Activated T-helper 17 cell treated with anti-CD3 and anti-CD28 coated beads, Interleukin-2, amount 50 U/mL, for 72 hours (primary cell): ENCODE results near the gene CACNA1B. TPM values are rescaled to one million over a fixed set of nuclear protein-coding genes. Genes with fewer than 3 reads are reported as not detected.
"Not testable (repeated sequence)": the region's sequence is repeated elsewhere in the genome, so short reads cannot be mapped to it uniquely, and the experiment has no call there.

Source experiments
- ATAC-seq: fragments of 150-1000 bp; cut with Tn5 transposase; replicated peaks from 2 replicates; pipeline ENCODE4 v1.10.0; 2021; ENCODE audit warnings: mild to moderate bottlenecking, moderate library complexity
- H3K27ac Mint-ChIP-seq: one replicate; pipeline ENCODE4 v1.8.0; 2022; ENCODE audit warnings: mixed read lengths
- H3K27me3 Mint-ChIP-seq: one replicate; pipeline ENCODE4 v1.8.0; 2022; ENCODE audit warnings: mixed read lengths
- H3K36me3 Mint-ChIP-seq: one replicate; pipeline ENCODE4 v1.8.0; 2022; ENCODE audit warnings: low read depth, mild to moderate bottlenecking, mixed read lengths
- H3K4me1 Mint-ChIP-seq: one replicate; pipeline ENCODE4 v1.8.0; 2022; ENCODE audit warnings: mixed read lengths
- H3K4me3 Mint-ChIP-seq: one replicate; pipeline ENCODE4 v1.8.0; 2022; ENCODE audit warnings: mild to moderate bottlenecking, mixed read lengths
- H3K9me3 Mint-ChIP-seq: one replicate; pipeline ENCODE4 v1.8.0; 2022; ENCODE audit warnings: mixed read lengths
- total RNA-seq, 2 donors: library from RNA; stranded (reverse); gene quantifications; one replicate each; pipeline ENCODE4 v1.2.3, GENCODE V29; 2022

Gene CACNA1B
- total RNA-seq, 2 donors from 2014 or later: 0.16 TPM; not detected in 1

DNA sequence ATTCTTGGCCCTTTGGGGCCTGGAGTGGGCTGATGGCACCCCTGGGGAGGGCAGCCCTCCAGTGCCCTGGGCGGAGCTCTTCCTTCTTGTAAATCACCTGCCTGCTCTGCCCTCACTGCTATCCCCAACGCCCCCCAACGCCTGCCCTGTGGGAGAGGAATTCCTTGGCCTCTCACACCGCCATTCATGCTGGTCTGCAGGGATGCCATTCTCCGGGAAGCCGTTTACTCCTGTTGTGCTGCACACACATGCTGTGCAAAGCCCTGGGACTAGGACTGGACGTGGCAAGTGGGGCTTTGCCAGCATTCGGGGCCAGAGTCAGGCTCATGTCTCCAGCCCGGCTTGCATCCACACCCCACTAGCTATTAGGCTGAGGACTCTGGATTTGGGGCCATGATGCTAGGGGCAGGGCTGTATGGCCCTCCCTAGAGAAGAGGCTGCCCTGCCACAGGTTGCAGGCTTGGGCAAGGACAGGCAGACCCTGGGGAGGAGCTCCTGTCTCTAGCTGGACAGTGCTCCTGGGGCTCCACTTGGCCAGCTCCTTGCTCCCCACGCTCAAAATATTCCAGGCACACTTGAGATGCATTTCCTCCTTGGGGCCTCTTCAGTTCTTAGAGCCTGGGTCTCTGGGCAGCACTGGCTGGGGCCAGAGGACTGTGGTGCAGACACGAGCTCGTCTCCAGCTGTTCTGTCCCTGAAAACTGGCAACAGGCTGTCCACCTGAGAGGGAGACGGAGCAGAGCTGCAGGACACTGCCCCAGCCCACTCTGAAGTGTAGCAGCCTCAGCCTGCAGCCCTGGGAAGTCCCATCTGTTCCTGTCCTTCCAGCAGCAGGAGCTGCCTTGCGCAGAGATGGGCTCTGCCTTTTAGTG, 226.9 kb downstream of the CACNA1B start:
- Mint-ChIP-seq H3K27ac (no peak overlapping the region), H3K27me3 (peaks cover 4% of the 10 kb centered on the region), H3K9me3 (no peaks in the 10 kb centered on the region), H3K36me3 (no peaks in the 10 kb centered on the region), H3K4me3 (no peak overlapping the region), H3K4me1 (no peaks in the 10 kb centered on the region)
- ATAC-seq: no peak

GRCh38 chr9:138105123-138105415, 227.5 kb downstream of the CACNA1B start:
- Mint-ChIP-seq H3K4me3 (no peak overlapping the region), H3K27ac (no peak overlapping the region), H3K4me1 (no peaks in the 10 kb centered on the region), H3K27me3 (peaks cover 4% of the 10 kb centered on the region), H3K9me3 (no peaks in the 10 kb centered on the region), H3K36me3 (no peaks in the 10 kb centered on the region)
- no peak for ATAC-seq

DNA sequence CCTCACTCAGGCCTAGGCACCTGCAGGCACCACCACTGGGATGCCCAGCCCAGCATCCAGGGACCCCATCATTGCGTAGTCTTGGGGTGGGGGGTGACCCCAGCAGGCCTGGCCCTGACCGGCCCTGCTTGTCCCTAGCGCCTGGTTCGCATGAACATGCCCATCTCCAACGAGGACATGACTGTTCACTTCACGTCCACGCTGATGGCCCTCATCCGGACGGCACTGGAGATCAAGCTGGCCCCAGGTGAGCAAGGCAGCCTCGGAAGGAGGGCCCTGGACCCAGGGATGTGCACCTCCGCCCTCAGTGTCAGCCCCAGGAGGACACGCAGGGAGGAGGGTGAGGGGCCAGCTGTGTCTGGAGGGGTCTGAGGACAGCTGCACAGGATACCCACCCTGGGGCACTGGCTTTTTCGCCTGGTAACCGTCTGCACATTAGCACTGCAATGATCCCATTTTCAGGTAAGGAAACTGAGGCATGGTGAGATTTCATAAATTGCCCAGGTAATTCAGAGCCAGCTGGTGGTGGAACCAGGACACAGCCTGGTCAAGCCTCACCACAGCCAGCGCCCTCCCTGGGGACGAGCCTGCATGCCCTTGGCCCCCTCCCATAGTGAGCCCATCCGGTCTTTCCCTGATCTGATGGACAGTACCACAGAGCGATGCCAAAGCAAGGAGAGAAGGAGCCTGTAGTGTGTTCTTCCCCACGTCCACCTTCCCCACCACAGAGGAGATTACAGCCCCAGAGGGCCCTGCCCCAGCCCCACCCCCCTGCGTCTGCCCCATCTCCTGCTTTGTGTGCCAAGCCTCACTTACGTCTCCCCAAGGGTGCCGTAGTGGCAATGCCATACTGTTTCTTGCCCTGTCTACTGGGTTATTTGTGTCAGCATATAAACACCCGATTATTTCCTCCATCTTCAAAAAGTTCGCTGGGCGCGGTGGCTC, 228.3 kb downstream of the CACNA1B start:
- Mint-ChIP-seq H3K4me3 (no peak overlapping the region), H3K36me3 (no peaks in the 10 kb centered on the region), H3K27ac (no peak overlapping the region), H3K27me3 (peaks cover 4% of the 10 kb centered on the region), H3K9me3 (no peaks in the 10 kb centered on the region), H3K4me1 (no peaks in the 10 kb centered on the region)
- ATAC-seq: no peak

- H3K4me3 Mint-ChIP-seq, H3K27me3 Mint-ChIP-seq, H3K4me1 Mint-ChIP-seq, H3K27ac Mint-ChIP-seq, H3K36me3 Mint-ChIP-seq, H3K9me3 Mint-ChIP-seq, ATAC-seq: not testable (repeated sequence)
Observed at GRCh38 chr9:138107039-138107438, 229.5 kb downstream of the CACNA1B start.

DNA sequence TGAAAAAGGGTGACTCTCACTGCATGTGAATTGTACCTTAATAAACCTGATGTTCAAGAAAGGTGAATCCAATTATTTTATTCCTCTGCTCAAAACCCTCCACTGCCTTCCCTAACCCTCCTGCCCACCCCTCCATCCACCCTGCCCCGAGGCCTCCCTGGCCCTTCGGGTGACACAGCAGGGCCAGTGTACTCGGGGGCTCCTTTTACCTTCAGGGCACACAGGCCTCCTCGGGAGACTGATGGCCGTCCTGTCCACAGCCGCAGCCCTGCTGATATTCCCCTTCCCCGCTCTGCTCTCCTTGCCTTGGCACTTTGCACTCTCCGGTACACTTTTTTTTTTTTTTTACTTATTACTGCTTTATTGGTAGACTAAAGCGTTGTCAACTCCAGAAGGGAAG, 234.0 kb downstream of the CACNA1B start:
- H3K9me3 Mint-ChIP-seq: no peaks in the 10 kb centered on the region
- H3K36me3 Mint-ChIP-seq: no peaks in the 10 kb centered on the region
- H3K4me3 Mint-ChIP-seq: no peak overlapping the region
- H3K27me3 Mint-ChIP-seq: peaks cover 7% of the 10 kb centered on the region
- no peak overlapping the region for H3K27ac Mint-ChIP-seq
- ATAC-seq: no peak
- no peaks in the 10 kb centered on the region for H3K4me1 Mint-ChIP-seq

GRCh38 chr9:138112090-138112748, 234.6 kb downstream of the CACNA1B start:
- H3K4me1 Mint-ChIP-seq: no peaks in the 10 kb centered on the region
- no peak overlapping the region for H3K4me3 Mint-ChIP-seq
- H3K27ac Mint-ChIP-seq: no peak overlapping the region
- no peaks in the 10 kb centered on the region for H3K9me3 Mint-ChIP-seq
- H3K27me3 Mint-ChIP-seq: peaks cover 6% of the 10 kb centered on the region
- no peaks in the 10 kb centered on the region for H3K36me3 Mint-ChIP-seq
- no peak for ATAC-seq

- H3K27ac Mint-ChIP-seq: no peak overlapping the region
- no peak overlapping the region for H3K4me3 Mint-ChIP-seq
- H3K27me3 Mint-ChIP-seq: peaks cover 6% of the 10 kb centered on the region
- H3K4me1 Mint-ChIP-seq: no peaks in the 10 kb centered on the region
- ATAC-seq: no peak
- no peaks in the 10 kb centered on the region for H3K9me3 Mint-ChIP-seq
- H3K36me3 Mint-ChIP-seq: no peaks in the 10 kb centered on the region
Observed at GRCh38 chr9:138112791-138113600, 235.4 kb downstream of the CACNA1B start.

- H3K27me3 Mint-ChIP-seq, H3K36me3 Mint-ChIP-seq, H3K27ac Mint-ChIP-seq, H3K4me3 Mint-ChIP-seq, H3K9me3 Mint-ChIP-seq, H3K4me1 Mint-ChIP-seq, ATAC-seq: not testable (repeated sequence)
Observed at GRCh38 chr9:138113701-138114325, 236.2 kb downstream of the CACNA1B start.

- Mint-ChIP-seq H3K9me3 (no peaks in the 10 kb centered on the region), H3K27ac (no peak overlapping the region), H3K4me1 (no peaks in the 10 kb centered on the region), H3K27me3 (peaks cover 6% of the 10 kb centered on the region), H3K4me3 (no peak overlapping the region), H3K36me3 (no peaks in the 10 kb centered on the region)
- ATAC-seq: no peak
Observed at GRCh38 chr9:138114501-138115245, 237.1 kb downstream of the CACNA1B start.

DNA sequence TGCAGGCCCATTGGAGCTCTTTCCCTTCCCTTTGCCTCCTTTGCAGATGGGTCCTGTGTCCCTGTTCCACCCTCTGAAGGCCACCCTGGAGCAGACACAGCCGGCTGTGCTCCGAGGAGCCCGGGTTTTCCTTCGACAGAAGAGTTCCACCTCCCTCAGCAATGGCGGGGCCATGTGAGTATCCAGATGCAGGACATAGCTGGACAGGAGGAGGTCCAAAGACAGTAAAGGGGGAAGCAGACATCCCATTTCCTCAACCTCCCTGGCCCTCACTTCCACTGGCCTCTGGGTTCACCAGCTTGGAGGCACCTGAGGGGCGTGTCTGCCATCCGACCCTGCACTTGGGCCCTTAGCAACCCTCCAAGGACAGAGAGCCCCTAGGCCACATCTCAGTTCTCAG, 237.9 kb downstream of the CACNA1B start:
- Mint-ChIP-seq H3K9me3 (no peaks in the 10 kb centered on the region), H3K4me3 (no peak overlapping the region), H3K36me3 (no peaks in the 10 kb centered on the region), H3K27ac (no peak overlapping the region), H3K4me1 (no peaks in the 10 kb centered on the region), H3K27me3 (peaks cover 6% of the 10 kb centered on the region)
- no peak for ATAC-seq

- Mint-ChIP-seq H3K9me3 (no peaks in the 10 kb centered on the region), H3K4me1 (no peaks in the 10 kb centered on the region), H3K27me3 (peaks cover 6% of the 10 kb centered on the region), H3K27ac (no peak overlapping the region), H3K36me3 (no peaks in the 10 kb centered on the region), H3K4me3 (no peak overlapping the region)
- no peak for ATAC-seq
Observed at GRCh38 chr9:138116521-138116920, 238.9 kb downstream of the CACNA1B start.

DNA sequence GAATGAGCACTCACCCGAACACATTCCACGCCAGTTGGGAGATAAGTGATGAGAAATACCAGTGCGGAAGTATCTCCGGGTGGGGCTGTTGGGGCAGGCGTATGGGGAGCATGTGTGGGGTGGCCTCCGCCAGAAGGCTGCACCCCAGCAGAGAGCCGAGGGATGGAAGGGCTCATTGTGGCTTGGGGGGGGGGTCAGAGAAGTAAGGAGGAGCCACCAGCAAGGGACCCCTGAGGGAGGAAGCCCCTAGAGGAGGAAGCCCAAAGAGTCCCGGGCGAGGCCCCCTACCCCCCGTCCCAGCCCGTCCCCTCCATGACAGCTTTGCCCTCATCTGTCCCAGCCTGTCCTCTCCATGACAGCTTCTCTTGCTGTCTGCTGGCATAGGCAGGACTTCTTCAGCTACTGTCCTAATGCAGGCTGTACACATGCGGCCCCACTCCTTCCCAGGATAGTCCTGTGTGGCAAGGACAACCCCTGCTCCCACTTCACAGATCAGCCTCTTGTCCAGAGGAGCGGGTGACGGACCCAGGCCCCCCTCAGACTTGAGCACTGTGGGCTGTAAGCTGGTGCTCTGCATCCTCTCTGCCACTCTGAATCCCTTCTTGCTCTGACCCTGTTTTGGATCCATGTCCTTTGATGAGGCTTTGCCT, 239.6 kb downstream of the CACNA1B start:
- Mint-ChIP-seq H3K27me3 (peaks cover 6% of the 10 kb centered on the region), H3K9me3 (no peaks in the 10 kb centered on the region), H3K4me1 (no peaks in the 10 kb centered on the region), H3K36me3 (no peaks in the 10 kb centered on the region), H3K4me3 (no peak overlapping the region), H3K27ac (no peak overlapping the region)
- no peak for ATAC-seq

DNA sequence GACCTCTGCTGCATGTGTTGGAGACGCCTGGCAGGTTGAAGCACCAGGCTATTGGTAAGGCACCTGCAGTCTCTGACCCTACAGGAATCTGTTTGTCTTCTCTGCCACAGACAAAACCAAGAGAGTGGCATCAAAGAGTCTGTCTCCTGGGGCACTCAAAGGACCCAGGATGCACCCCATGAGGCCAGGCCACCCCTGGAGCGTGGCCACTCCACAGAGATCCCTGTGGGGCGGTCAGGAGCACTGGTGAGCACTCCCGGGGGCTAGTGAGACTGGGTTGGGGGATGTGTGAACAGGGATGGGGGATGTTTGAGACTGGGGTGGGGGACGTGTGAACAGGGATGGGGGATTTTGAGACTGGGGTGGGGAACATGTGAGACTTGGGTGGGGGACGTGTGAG, 240.3 kb downstream of the CACNA1B start:
- Mint-ChIP-seq H3K27me3 (peaks cover 6% of the 10 kb centered on the region), H3K36me3 (no peaks in the 10 kb centered on the region), H3K9me3 (no peaks in the 10 kb centered on the region), H3K4me1 (no peaks in the 10 kb centered on the region), H3K4me3 (no peak overlapping the region), H3K27ac (no peak overlapping the region)
- no peak for ATAC-seq
